GM23338 (cell line): Measurements from ENCODE around the gene SMTN.

ENCODE experiments used
- CREB1 ChIP-seq: fragments of 250-450 bp; sonication (Bioruptor Pico); IDR thresholded peaks from 2 replicates; pipeline ENCODE4 v1.5.0; 2020; ENCODE audit warnings: low read depth, mild to moderate bottlenecking, moderate library complexity
- EZH2 ChIP-seq: fragments of 200-600 bp; sonication (generic); IDR thresholded peaks from one replicate; pipeline ENCODE4 v1.8.0; 2017; ENCODE audit warnings: antibody characterized with exemption, mild to moderate bottlenecking, low read depth; ENCODE audit not compliant: unreplicated experiment
- EZH2phosphoT487 ChIP-seq: fragments of 200-600 bp; sonication (generic); IDR thresholded peaks from one replicate; pipeline ENCODE4 v1.8.1; 2018; ENCODE audit warnings: antibody characterized with exemption; ENCODE audit not compliant: unreplicated experiment
- JUNB ChIP-seq: IDR thresholded peaks from one replicate; pipeline ENCODE4 v1.6.1; 2016; ENCODE audit warnings: antibody characterized with exemption; ENCODE audit not compliant: unreplicated experiment
- NANOG ChIP-seq: IDR thresholded peaks from 2 replicates; pipeline ENCODE4 v1.6.1; 2016; ENCODE audit warnings: antibody characterized with exemption, borderline replicate concordance
- POLR2AphosphoS5 ChIP-seq: IDR thresholded peaks from 2 replicates; pipeline ENCODE4 v1.6.1; 2016; ENCODE audit warnings: antibody characterized with exemption, low read depth
- REST ChIP-seq: IDR thresholded peaks from one replicate; pipeline ENCODE4 v1.6.1; 2018; ENCODE audit warnings: antibody characterized with exemption; ENCODE audit not compliant: unreplicated experiment
- STAT1 ChIP-seq: IDR thresholded peaks from one replicate; pipeline ENCODE4 v1.6.1; 2016; ENCODE audit warnings: antibody characterized with exemption; ENCODE audit not compliant: unreplicated experiment
- ZNF114 ChIP-seq: fragments of 250-450 bp; sonication (Bioruptor Pico); IDR thresholded peaks from 2 replicates; pipeline ENCODE4 v1.5.0; 2020; ENCODE audit warnings: mild to moderate bottlenecking, moderate library complexity
- ZNF462 ChIP-seq: fragments of 250-450 bp; sonication (Bioruptor Pico); IDR thresholded peaks from 2 replicates; pipeline ENCODE4 v1.5.0; 2020; ENCODE audit warnings: mild to moderate bottlenecking, moderate library complexity
- TF ChIP-seq, protein P1 (sequence below), 2 experiments: fragments of 200-600 bp in 1 of 2; sonication (generic) in 1 of 2; conservative IDR thresholded peaks; 2 replicates each; pipeline versions ENCODE4 v1.5.1 to v1.6.1; 2016 to 2017; ENCODE audit warnings: antibody characterized with exemption in 2 of 2, low read depth in 2 of 2, mild to moderate bottlenecking in 2 of 2, moderate library complexity in 1 of 2
- TF ChIP-seq, protein P2 (sequence below): IDR thresholded peaks from 2 replicates; pipeline ENCODE4 v1.6.1; 2016; ENCODE audit warnings: antibody characterized with exemption

DNA sequence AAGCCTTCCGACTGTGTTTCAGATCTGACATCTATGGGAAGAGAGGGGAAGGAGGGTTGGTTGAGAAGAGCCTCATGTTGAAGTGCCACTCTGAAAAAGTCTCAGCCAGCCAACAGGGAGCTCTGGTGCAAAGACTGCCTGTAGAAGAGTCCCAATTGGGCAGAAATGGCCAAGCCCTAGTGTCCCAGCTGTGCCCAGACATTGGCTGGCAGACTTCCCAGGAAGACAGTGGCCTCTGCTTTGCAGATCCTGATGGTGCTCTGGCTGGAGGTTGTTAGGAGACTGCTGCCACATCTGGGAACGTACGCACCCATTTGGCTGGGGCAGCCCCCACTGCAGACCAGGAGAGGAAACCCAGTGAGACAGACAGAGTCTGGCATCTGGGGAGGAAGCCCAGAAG lies 62.4 kb downstream of the SMTN start:
- no peak for TF ChIP-seq CREB1 (CRISPR knock-in tag)
- no peak for TF ChIP-seq EZH2phosphoT487
- TF ChIP-seq, protein P1, sequence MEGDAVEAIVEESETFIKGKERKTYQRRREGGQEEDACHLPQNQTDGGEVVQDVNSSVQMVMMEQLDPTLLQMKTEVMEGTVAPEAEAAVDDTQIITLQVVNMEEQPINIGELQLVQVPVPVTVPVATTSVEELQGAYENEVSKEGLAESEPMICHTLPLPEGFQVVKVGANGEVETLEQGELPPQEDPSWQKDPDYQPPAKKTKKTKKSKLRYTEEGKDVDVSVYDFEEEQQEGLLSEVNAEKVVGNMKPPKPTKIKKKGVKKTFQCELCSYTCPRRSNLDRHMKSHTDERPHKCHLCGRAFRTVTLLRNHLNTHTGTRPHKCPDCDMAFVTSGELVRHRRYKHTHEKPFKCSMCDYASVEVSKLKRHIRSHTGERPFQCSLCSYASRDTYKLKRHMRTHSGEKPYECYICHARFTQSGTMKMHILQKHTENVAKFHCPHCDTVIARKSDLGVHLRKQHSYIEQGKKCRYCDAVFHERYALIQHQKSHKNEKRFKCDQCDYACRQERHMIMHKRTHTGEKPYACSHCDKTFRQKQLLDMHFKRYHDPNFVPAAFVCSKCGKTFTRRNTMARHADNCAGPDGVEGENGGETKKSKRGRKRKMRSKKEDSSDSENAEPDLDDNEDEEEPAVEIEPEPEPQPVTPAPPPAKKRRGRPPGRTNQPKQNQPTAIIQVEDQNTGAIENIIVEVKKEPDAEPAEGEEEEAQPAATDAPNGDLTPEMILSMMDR (conservative IDR thresholded peaks at IDR 0.05; ENCODE audit: low read depth in 2 of 2), result no peak
- TF ChIP-seq STAT1, result no peak
- TF ChIP-seq POLR2AphosphoS5, result no peak
- no peak for TF ChIP-seq EZH2
- TF ChIP-seq ZNF114 (CRISPR knock-in tag), result no peak
- TF ChIP-seq JUNB, result no peak
- no peak for TF ChIP-seq REST
- no peak for TF ChIP-seq ZNF462 (CRISPR knock-in tag)
- TF ChIP-seq, protein P2, sequence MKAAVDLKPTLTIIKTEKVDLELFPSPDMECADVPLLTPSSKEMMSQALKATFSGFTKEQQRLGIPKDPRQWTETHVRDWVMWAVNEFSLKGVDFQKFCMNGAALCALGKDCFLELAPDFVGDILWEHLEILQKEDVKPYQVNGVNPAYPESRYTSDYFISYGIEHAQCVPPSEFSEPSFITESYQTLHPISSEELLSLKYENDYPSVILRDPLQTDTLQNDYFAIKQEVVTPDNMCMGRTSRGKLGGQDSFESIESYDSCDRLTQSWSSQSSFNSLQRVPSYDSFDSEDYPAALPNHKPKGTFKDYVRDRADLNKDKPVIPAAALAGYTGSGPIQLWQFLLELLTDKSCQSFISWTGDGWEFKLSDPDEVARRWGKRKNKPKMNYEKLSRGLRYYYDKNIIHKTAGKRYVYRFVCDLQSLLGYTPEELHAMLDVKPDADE, result no peak
- TF ChIP-seq NANOG, result no peak
